ENCODE measurements around the gene ERAP2.

DNA sequence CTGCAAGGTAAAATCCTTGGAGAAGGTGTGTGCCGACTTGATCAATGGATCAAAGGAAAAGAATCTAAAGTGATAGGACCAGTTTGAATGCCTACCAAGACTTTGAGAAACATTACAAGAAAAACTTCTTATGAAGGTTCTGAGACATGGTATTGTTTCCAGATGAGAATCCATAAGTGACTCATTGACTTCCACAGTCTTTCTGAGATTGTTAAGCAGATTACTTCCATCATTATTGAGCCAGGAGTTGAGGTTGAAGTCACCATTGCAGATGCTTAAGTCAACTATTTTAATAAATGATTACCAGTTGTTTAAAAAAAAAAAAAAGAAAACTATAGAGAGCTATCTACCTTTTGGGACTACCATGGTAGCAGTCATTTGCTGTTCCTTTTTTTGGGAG is 66.6 kb downstream of the ERAP2 start:
- TF ChIP-seq CTCF (IDR thresholded peaks at IDR 0.05) (no peak), REST (IDR thresholded peaks at IDR 0.05; ENCODE audit: insufficient read depth in 1 of 2, low read depth in 2 of 2, low read length in 1 of 2) (no peak), POLR2AphosphoS5 (IDR thresholded peaks at IDR 0.05; ENCODE audit: low read depth, low read length) (no peak), TCF7L2 (IDR thresholded peaks at IDR 0.05; ENCODE audit: low read depth, low read length) (no peak)
